HuH-7 (cell line): ENCODE data around the gene SVEP1.

ENCODE experiments used
- DNase-seq: peaks from one replicate; pipeline ENCODE4 v3.0.0; 2011; ENCODE audit warnings: low spot score

Gene SVEP1

DNA sequence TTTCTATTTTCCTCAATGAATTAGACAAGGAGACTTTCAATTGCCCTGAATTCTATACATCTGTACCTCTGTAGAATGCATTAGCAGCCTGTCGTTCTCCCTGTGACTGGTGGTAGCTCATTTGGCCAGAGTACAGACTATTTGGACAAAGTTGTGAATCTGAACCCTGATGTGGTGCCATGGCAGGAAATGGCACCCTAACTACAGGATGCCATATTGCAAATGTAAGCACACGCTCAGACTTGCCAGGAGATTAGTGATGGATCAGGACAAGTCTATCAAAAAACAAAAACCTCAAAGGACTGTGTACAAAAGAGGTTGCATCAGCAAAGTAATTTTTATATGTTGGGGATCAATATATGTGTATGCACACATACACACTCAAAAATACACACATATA lies 58.3 kb downstream of the SVEP1 start:
- DNase-seq: no peak

DNA sequence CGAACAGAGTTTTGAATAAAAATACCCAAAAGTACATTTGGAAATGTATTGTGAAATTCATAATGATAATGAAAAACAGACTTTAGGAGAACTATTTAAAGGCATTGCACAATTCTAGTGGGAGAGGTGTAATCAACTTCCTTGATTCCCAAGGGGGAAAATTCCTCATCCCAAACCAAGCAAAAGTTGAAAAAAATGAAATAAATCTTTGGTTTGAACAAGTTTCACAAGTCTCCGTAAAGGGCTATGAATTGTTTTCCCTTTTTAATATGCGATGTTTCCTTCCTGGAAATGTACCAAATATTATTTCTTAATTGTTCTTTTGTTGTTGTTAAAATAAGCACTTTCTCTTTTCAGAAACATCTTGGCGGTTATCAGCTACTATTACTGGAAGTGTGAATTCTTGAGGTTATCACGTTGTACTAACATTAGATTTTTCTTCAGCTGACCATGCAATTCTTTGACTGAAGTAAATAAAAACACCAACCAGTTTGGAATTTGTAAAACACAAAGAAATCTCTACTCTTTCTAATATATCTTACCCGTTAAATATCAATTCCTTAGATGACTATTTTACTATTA lies 59.3 kb downstream of the SVEP1 start:
- DNase-seq: no peak

DNA sequence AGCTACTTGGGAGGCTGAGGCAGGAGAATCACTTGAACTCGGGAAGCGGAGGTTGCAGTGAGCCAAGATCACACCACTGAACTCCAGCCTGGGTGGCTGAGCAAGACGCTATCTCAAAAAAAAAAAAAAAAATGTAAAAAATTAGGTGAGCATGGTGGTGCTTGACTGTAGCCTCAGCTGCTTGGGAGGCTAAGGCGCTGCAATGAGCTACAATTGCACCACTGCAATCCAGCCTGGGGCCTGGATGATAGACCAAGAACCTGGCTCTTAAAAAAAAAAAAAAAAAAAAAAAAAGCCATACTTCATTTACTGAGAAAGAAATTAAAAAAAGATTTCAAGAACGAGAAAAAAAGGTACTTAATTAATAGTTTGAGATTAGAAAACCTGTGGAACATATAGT lies 62.1 kb downstream of the SVEP1 start:
- no peak for DNase-seq

GRCh38 chr9:110514897-110515296 lies 64.6 kb downstream of the SVEP1 start:
- DNase-seq: no peak

- DNase-seq: no peak
Observed at GRCh38 chr9:110512817-110513216, 66.7 kb downstream of the SVEP1 start.

GRCh38 chr9:110509792-110510191 lies 69.7 kb downstream of the SVEP1 start:
- no peak for DNase-seq

DNA sequence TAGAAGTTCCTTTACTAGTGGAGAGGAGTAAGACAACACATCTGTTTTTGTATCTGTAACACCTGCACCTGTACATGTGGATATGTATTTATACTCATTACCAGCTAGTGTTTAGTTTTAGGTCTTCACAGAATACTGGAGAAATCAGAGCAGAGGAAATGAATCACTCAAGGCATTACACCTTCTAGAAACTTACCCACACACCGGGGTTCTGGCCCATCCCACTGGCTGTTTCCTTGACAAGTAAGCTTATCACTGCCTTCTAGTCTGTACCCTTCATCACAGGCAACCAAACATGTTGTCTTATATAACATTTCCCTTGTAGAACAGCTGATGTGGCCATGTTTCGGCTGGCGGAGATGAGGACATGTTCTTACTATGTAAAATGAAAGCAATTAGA lies 76.7 kb downstream of the SVEP1 start:
- DNase-seq: no peak

GRCh38 chr9:110499608-110500007 lies 79.9 kb downstream of the SVEP1 start:
- no peak for DNase-seq

GRCh38 chr9:110487196-110487595 lies 92.3 kb downstream of the SVEP1 start:
- DNase-seq: no peak

- DNase-seq: no peak
Observed at GRCh38 chr9:110486218-110486617, 93.3 kb downstream of the SVEP1 start.

- DNase-seq: no peak
Observed at GRCh38 chr9:110479481-110479880, 100.1 kb downstream of the SVEP1 start.

- no peak for DNase-seq
Observed at GRCh38 chr9:110476251-110476650, 103.3 kb downstream of the SVEP1 start.

GRCh38 chr9:110472111-110472510 lies 107.4 kb downstream of the SVEP1 start:
- DNase-seq: no peak

- no peak for DNase-seq
Observed at GRCh38 chr9:110468950-110469349, 110.6 kb downstream of the SVEP1 start.

- no peak for DNase-seq
Observed at GRCh38 chr9:110465190-110465589, 114.4 kb downstream of the SVEP1 start.

DNA sequence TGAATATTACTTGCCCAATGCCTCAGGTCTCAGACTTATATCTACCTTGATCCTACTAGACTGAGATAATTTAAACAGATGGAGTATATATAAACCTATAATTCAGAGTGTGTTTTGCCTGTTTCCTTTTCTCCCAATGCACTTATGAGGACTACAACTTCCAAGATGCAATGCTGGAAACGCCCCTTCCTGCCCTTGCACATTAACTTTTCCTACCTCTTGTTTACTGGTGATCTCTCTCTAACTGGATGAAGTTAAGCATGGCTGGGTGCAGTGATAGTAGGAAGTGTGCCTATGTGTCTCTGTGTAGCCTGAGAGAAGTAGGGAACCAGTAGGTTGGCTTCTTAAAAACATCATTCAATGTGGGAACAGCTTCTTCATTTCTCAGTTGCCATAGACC lies 115.2 kb downstream of the SVEP1 start:
- DNase-seq: no peak

DNA sequence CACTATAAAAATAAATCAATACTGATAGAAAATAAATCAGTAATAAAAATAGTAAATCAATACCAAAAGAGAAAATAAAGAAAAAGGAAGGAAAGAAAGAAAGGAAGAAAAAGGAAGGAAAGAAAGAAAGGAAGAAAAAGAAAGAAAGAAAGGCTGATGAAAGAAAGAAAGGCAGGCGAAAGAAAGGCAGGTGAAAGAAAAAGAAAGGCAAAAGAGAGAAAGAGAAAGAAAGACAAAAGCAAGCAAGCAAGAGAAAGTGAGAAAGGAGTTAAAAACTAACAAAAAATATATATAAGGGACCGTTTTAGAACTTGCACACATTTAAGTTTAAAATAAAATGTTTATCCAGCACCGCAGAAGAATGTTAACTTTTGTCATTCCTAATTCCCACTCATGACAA lies 116.0 kb downstream of the SVEP1 start:
- DNase-seq: no peak

DNA sequence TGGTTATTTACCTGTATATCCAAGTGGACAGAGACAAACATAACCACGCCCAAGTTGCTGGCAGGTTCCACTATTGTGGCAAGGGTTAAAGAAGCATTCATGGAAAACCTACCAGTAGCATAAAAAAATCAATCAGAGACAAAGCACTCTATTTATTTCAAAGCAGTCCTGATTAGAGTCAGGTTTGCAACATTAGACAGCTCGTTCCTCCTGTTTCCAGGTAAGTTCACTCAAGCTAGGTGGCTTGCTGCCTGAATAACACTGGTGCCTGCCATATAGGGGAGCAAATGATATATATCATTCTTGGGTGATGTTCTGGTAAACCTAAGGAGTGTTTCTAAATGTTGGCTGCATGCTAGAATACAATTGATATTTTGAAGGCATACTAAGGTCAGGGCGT lies 122.3 kb downstream of the SVEP1 start:
- no peak for DNase-seq

- no peak for DNase-seq
Observed at GRCh38 chr9:110456681-110457080, 122.9 kb downstream of the SVEP1 start.

GRCh38 chr9:110455860-110456259 lies 123.7 kb downstream of the SVEP1 start:
- DNase-seq: no peak

- no peak for DNase-seq
Observed at GRCh38 chr9:110452227-110452801, 127.2 kb downstream of the SVEP1 start.

- no peak for DNase-seq
Observed at GRCh38 chr9:110451726-110452125, 127.8 kb downstream of the SVEP1 start.

- DNase-seq: no peak
Observed at GRCh38 chr9:110447476-110447875, 132.1 kb downstream of the SVEP1 start.

DNA sequence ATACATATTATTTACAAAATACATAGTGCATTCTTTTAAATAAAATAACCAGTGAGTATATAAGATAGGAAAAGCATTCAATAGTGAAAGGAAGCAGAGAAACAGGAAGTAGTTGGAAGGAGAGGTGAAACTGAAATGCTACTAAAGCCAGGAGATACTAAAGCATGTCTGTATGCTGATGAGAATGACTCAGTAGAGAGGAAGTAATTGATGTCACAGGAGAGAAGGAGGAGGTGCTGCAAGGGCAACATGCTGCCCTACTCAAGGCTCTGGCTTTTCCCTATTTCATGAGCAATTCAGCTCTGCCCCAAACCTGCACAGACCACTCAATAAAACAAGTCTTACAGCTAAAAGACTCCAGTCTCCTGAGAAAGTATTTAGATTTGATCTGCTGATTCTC lies 133.4 kb downstream of the SVEP1 start:
- no peak for DNase-seq
